HEK293 (cell line): ENCODE results near the gene ZCCHC14.

Experiments
- BCL11B ChIP-seq: fragments of 450-650 bp; formaldehyde crosslinking; IDR thresholded peaks from 2 replicates; pipeline ENCODE4 v1.5.1; 2016; ENCODE audit warnings: low read depth, missing biosample characterization, missing genetic modification characterization
- EGR2 ChIP-seq: fragments of 450-650 bp; formaldehyde crosslinking; IDR thresholded peaks from 2 replicates; pipeline ENCODE4 v1.5.1; 2016; ENCODE audit warnings: low read depth, missing biosample characterization, missing genetic modification characterization
- GLIS2 ChIP-seq: fragments of 450-650 bp; formaldehyde crosslinking; IDR thresholded peaks from 2 replicates; pipeline ENCODE4 v1.5.1; 2016; ENCODE audit warnings: missing biosample characterization, missing genetic modification characterization
- HOXC10 ChIP-seq: sonication (generic); formaldehyde crosslinking; IDR thresholded peaks from 2 replicates; pipeline ENCODE4 v1.8.1; 2023; ENCODE audit warnings: mild to moderate bottlenecking, missing genetic modification reagents
- HOXD13 ChIP-seq: sonication (generic); formaldehyde crosslinking; IDR thresholded peaks from 2 replicates; pipeline ENCODE4 v1.8.0; 2022; ENCODE audit warnings: missing genetic modification reagents, borderline replicate concordance
- IKZF3 ChIP-seq: fragments of 450-650 bp; IDR thresholded peaks from 2 replicates; pipeline ENCODE4 v1.5.0; 2018; ENCODE audit warnings: missing biosample characterization, mild to moderate bottlenecking, missing genetic modification characterization, moderate library complexity
- YY2 ChIP-seq: fragments of 450-650 bp; formaldehyde crosslinking; IDR thresholded peaks from 2 replicates; pipeline ENCODE4 v1.5.1; 2016; ENCODE audit warnings: missing biosample characterization, missing genetic modification characterization
- ZBTB8A ChIP-seq: fragments of 450-650 bp; formaldehyde crosslinking; IDR thresholded peaks from 2 replicates; pipeline ENCODE4 v1.5.1; 2016; ENCODE audit warnings: missing biosample characterization, missing genetic modification characterization
- ZFHX2 ChIP-seq: fragments of 450-650 bp; formaldehyde crosslinking; conservative IDR thresholded peaks from 2 replicates; pipeline ENCODE4 v1.5.1; 2016; ENCODE audit warnings: missing biosample characterization, missing genetic modification characterization
- ZIC2 ChIP-seq: fragments of 450-650 bp; formaldehyde crosslinking; IDR thresholded peaks from 2 replicates; pipeline ENCODE4 v1.5.1; 2016; ENCODE audit warnings: missing biosample characterization, missing genetic modification characterization
- ZNF335 ChIP-seq: fragments of 450-650 bp; formaldehyde crosslinking; conservative IDR thresholded peaks from 2 replicates; pipeline ENCODE4 v1.5.1; 2016; ENCODE audit warnings: missing biosample characterization, missing genetic modification characterization
- ZNF37A ChIP-seq: fragments of 450-650 bp; IDR thresholded peaks from 2 replicates; pipeline ENCODE4 v1.5.1; 2018; ENCODE audit warnings: missing biosample characterization, missing genetic modification characterization
- ZNF423 ChIP-seq: fragments of 450-650 bp; formaldehyde crosslinking; IDR thresholded peaks from 2 replicates; pipeline ENCODE4 v1.5.1; 2016; ENCODE audit warnings: missing biosample characterization, missing genetic modification characterization
- ZNF48 ChIP-seq: fragments of 450-650 bp; formaldehyde crosslinking; IDR thresholded peaks from 2 replicates; pipeline ENCODE4 v1.5.1; 2016; ENCODE audit warnings: missing biosample characterization, missing genetic modification characterization
- ZNF514 ChIP-seq: fragments of 450-650 bp; formaldehyde crosslinking; IDR thresholded peaks from 2 replicates; pipeline ENCODE4 v1.5.1; 2016; ENCODE audit warnings: missing biosample characterization, missing genetic modification characterization
- ZNF561 ChIP-seq: fragments of 450-650 bp; IDR thresholded peaks from 2 replicates; pipeline ENCODE4 v1.5.1; 2018; ENCODE audit warnings: missing biosample characterization, missing genetic modification characterization, borderline replicate concordance
- ZNF571 ChIP-seq: fragments of 450-650 bp; formaldehyde crosslinking; IDR thresholded peaks from 2 replicates; pipeline ENCODE4 v1.5.0; 2017; ENCODE audit warnings: missing biosample characterization, missing genetic modification characterization
- ZNF600 ChIP-seq: fragments of 450-650 bp; formaldehyde crosslinking; IDR thresholded peaks from 2 replicates; pipeline ENCODE4 v1.5.1; 2016; ENCODE audit warnings: missing biosample characterization, missing genetic modification characterization
- ZXDB ChIP-seq: fragments of 450-650 bp; formaldehyde crosslinking; IDR thresholded peaks from 2 replicates; pipeline ENCODE4 v1.5.1; 2016; ENCODE audit warnings: missing biosample characterization, missing genetic modification characterization
- TF ChIP-seq, protein P1 (sequence below): fragments of 450-650 bp; IDR thresholded peaks from 2 replicates; pipeline ENCODE4 v1.5.1; 2018; ENCODE audit warnings: missing biosample characterization, mild to moderate bottlenecking, missing genetic modification characterization
- TF ChIP-seq, protein P2 (sequence below): fragments of 450-650 bp; formaldehyde crosslinking; IDR thresholded peaks from 2 replicates; pipeline ENCODE4 v1.5.1; 2016; ENCODE audit warnings: missing biosample characterization, missing genetic modification characterization
- TF ChIP-seq, protein P3 (sequence below): fragments of 450-650 bp; formaldehyde crosslinking; IDR thresholded peaks from 2 replicates; pipeline ENCODE4 v1.5.1; 2017; ENCODE audit warnings: missing biosample characterization, missing genetic modification characterization
- TF ChIP-seq, protein P4 (sequence below): fragments of 450-650 bp; formaldehyde crosslinking; IDR thresholded peaks from 2 replicates; pipeline ENCODE4 v1.5.1; 2016; ENCODE audit warnings: missing biosample characterization, missing genetic modification characterization
- TF ChIP-seq, protein P5 (sequence below): fragments of 450-650 bp; formaldehyde crosslinking; IDR thresholded peaks from 2 replicates; pipeline ENCODE4 v1.5.1; 2017; ENCODE audit warnings: missing biosample characterization, mild to moderate bottlenecking, missing genetic modification characterization, moderate library complexity
- TF ChIP-seq, protein P6 (sequence below): fragments of 450-650 bp; formaldehyde crosslinking; IDR thresholded peaks from 2 replicates; pipeline ENCODE4 v1.5.1; 2016; ENCODE audit warnings: missing biosample characterization, missing genetic modification characterization, borderline replicate concordance
- TF ChIP-seq, protein P7 (sequence below): fragments of 450-650 bp; formaldehyde crosslinking; IDR thresholded peaks from 2 replicates; pipeline ENCODE4 v1.5.1; 2017; ENCODE audit warnings: missing biosample characterization, missing genetic modification characterization

ZCCHC14 gene

DNA sequence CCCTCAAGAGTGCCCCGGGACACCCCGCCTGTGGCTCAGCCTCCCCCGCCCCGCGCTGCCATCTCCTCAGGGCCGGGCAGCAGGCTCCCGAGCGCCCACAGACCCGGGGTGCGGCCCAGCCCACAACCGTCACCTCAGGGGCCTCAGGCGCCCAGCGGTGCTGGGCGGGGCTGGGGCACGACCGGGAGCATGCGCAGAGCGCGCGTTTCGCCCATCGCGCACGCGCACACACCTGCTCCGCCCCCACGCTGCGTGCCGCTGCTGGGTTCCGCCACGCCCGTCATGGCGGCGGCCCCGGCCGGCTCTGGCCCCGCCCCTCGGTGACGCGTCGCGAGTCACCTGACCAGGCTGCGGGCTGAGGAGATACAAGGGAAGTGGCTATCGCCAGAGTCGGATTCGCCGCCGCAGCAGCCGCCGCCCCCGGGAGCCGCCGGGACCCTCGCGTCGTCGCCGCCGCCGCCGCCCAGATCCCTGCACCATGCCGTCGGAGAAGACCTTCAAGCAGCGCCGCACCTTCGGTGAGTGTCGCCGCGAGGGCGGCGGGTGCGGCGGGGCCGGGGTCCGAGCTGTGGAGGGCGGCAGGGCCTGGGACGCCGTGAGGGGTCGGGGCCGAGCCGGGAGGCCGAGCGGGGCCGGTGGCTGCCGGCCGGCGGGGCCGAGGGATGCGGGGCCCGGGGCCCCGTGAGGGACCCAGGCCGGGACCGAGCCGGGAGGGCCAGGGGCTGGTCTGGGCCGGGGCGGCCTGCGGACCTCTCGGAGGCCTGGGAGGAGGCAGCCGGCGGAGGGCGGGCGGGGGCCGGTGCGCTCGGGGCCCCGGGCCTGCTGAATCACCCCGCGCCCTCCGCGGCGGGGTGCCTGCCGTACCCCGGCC, 100.6 kb downstream of the ZCCHC14 start, which contains the start of gene MAP1LC3B (continued):
- TF ChIP-seq ZXDB (tag by site-specific recombination) (peak; percentile 80), ZIC2 (tag by site-specific recombination) (peak; percentile 86), ZNF514 (tag by site-specific recombination) (no peak), BCL11B (tag by site-specific recombination) (no peak), EGR2 (tag by site-specific recombination) (peak; percentile 28; the same call in 1 of the 2 replicates), ZNF561 (tag by site-specific recombination) (peak; percentile 69; the same call in 1 of the 2 replicates), ZBTB8A (peak; percentile 86), ZNF48 (no peak), HOXD13 (CRISPR knock-in tag) (no peak), GLIS2 (peak; percentile 60), YY2 (peak; percentile 97), ZNF600 (peak; percentile 51; the same call in 1 of the 2 replicates), ZFHX2 (tag by site-specific recombination) (peak; percentile 80), ZNF335 (peak; percentile 59; the same call in 1 of the 2 replicates), IKZF3 (peak; percentile 37), ZNF571 (tag by site-specific recombination) (no peak), ZNF37A (tag by site-specific recombination) (no peak), HOXC10 (CRISPR knock-in tag) (0 out of 2 replicates have a peak, but pooled peaks have one; percentile 66), ZNF423 (tag by site-specific recombination) (peak; percentile 98)
- TF ChIP-seq, protein P1, sequence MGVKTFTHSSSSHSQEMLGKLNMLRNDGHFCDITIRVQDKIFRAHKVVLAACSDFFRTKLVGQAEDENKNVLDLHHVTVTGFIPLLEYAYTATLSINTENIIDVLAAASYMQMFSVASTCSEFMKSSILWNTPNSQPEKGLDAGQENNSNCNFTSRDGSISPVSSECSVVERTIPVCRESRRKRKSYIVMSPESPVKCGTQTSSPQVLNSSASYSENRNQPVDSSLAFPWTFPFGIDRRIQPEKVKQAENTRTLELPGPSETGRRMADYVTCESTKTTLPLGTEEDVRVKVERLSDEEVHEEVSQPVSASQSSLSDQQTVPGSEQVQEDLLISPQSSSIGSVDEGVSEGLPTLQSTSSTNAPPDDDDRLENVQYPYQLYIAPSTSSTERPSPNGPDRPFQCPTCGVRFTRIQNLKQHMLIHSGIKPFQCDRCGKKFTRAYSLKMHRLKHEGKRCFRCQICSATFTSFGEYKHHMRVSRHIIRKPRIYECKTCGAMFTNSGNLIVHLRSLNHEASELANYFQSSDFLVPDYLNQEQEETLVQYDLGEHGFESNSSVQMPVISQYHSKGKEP = peak; percentile 37; the same call in 1 of the 2 replicates
- TF ChIP-seq, protein P2, sequence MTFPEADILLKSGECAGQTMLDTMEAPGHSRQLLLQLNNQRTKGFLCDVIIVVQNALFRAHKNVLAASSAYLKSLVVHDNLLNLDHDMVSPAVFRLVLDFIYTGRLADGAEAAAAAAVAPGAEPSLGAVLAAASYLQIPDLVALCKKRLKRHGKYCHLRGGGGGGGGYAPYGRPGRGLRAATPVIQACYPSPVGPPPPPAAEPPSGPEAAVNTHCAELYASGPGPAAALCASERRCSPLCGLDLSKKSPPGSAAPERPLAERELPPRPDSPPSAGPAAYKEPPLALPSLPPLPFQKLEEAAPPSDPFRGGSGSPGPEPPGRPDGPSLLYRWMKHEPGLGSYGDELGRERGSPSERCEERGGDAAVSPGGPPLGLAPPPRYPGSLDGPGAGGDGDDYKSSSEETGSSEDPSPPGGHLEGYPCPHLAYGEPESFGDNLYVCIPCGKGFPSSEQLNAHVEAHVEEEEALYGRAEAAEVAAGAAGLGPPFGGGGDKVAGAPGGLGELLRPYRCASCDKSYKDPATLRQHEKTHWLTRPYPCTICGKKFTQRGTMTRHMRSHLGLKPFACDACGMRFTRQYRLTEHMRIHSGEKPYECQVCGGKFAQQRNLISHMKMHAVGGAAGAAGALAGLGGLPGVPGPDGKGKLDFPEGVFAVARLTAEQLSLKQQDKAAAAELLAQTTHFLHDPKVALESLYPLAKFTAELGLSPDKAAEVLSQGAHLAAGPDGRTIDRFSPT = peak; percentile 95
- TF ChIP-seq, protein P3, sequence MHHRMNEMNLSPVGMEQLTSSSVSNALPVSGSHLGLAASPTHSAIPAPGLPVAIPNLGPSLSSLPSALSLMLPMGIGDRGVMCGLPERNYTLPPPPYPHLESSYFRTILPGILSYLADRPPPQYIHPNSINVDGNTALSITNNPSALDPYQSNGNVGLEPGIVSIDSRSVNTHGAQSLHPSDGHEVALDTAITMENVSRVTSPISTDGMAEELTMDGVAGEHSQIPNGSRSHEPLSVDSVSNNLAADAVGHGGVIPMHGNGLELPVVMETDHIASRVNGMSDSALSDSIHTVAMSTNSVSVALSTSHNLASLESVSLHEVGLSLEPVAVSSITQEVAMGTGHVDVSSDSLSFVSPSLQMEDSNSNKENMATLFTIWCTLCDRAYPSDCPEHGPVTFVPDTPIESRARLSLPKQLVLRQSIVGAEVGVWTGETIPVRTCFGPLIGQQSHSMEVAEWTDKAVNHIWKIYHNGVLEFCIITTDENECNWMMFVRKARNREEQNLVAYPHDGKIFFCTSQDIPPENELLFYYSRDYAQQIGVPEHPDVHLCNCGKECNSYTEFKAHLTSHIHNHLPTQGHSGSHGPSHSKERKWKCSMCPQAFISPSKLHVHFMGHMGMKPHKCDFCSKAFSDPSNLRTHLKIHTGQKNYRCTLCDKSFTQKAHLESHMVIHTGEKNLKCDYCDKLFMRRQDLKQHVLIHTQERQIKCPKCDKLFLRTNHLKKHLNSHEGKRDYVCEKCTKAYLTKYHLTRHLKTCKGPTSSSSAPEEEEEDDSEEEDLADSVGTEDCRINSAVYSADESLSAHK (tag by site-specific recombination) = 0 out of 2 replicates have a peak, but pooled peaks have one; percentile 17
- TF ChIP-seq, protein P4, sequence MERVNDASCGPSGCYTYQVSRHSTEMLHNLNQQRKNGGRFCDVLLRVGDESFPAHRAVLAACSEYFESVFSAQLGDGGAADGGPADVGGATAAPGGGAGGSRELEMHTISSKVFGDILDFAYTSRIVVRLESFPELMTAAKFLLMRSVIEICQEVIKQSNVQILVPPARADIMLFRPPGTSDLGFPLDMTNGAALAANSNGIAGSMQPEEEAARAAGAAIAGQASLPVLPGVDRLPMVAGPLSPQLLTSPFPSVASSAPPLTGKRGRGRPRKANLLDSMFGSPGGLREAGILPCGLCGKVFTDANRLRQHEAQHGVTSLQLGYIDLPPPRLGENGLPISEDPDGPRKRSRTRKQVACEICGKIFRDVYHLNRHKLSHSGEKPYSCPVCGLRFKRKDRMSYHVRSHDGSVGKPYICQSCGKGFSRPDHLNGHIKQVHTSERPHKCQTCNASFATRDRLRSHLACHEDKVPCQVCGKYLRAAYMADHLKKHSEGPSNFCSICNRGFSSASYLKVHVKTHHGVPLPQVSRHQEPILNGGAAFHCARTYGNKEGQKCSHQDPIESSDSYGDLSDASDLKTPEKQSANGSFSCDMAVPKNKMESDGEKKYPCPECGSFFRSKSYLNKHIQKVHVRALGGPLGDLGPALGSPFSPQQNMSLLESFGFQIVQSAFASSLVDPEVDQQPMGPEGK (tag by site-specific recombination) = peak; percentile 89
- TF ChIP-seq, protein P5, sequence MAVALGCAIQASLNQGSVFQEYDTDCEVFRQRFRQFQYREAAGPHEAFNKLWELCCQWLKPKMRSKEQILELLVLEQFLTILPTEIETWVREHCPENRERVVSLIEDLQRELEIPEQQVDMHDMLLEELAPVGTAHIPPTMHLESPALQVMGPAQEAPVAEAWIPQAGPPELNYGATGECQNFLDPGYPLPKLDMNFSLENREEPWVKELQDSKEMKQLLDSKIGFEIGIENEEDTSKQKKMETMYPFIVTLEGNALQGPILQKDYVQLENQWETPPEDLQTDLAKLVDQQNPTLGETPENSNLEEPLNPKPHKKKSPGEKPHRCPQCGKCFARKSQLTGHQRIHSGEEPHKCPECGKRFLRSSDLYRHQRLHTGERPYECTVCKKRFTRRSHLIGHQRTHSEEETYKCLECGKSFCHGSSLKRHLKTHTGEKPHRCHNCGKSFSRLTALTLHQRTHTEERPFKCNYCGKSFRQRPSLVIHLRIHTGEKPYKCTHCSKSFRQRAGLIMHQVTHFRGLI (tag by site-specific recombination) = peak; percentile 61; the same call in 1 of the 2 replicates
- TF ChIP-seq, protein P6, sequence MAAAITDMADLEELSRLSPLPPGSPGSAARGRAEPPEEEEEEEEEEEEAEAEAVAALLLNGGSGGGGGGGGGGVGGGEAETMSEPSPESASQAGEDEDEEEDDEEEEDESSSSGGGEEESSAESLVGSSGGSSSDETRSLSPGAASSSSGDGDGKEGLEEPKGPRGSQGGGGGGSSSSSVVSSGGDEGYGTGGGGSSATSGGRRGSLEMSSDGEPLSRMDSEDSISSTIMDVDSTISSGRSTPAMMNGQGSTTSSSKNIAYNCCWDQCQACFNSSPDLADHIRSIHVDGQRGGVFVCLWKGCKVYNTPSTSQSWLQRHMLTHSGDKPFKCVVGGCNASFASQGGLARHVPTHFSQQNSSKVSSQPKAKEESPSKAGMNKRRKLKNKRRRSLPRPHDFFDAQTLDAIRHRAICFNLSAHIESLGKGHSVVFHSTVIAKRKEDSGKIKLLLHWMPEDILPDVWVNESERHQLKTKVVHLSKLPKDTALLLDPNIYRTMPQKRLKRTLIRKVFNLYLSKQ = no peak
- TF ChIP-seq, protein P7, sequence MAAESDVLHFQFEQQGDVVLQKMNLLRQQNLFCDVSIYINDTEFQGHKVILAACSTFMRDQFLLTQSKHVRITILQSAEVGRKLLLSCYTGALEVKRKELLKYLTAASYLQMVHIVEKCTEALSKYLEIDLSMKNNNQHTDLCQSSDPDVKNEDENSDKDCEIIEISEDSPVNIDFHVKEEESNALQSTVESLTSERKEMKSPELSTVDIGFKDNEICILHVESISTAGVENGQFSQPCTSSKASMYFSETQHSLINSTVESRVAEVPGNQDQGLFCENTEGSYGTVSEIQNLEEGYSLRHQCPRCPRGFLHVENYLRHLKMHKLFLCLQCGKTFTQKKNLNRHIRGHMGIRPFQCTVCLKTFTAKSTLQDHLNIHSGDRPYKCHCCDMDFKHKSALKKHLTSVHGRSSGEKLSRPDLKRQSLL = peak; percentile 57; the same call in 1 of the 2 replicates
